Smooth muscle cell (in vitro differentiated cells): ENCODE measurements around the gene MS4A4A. TPM values are rescaled to one million over a fixed set of nuclear protein-coding genes. Genes with fewer than 3 reads are reported as not detected.

Source experiments
- DNase-seq: peaks from one replicate; lab custom pipeline; 2025; ENCODE audit not compliant: unreplicated experiment; lab: John Stamatoyannopoulos, UW
- H2AFZ ChIP-seq: fragments of 200-600 bp; sonication (generic); 2 replicates; pipeline ENCODE4 v1.6.0; 2016; ENCODE audit warnings: antibody characterized with exemption, low read depth, mild to moderate bottlenecking
- H3F3A ChIP-seq: fragments of 200-600 bp; sonication (generic); 2 replicates; pipeline ENCODE4 v1.6.0; 2017; ENCODE audit warnings: antibody characterized with exemption, low read depth
- H3K27ac ChIP-seq: fragments of 200-600 bp; sonication (generic); 2 replicates; pipeline ENCODE4 v1.5.1; 2016; ENCODE audit warnings: low read depth, mild to moderate bottlenecking
- H3K27me3 ChIP-seq: fragments of 200-600 bp; sonication (generic); 2 replicates; pipeline ENCODE4 v1.6.1; 2016; ENCODE audit warnings: low read depth, mild to moderate bottlenecking
- H3K36me3 ChIP-seq: fragments of 200-600 bp; sonication (generic); 2 replicates; pipeline ENCODE4 v1.5.1; 2016; ENCODE audit warnings: low read depth
- H3K4me1 ChIP-seq: fragments of 200-600 bp; sonication (generic); 2 replicates; pipeline ENCODE4 v1.5.1; 2016; ENCODE audit warnings: low read depth
- H3K4me2 ChIP-seq: fragments of 200-600 bp; sonication (generic); 2 replicates; pipeline ENCODE4 v1.6.0; 2016; ENCODE audit warnings: mild to moderate bottlenecking
- H3K4me3 ChIP-seq: fragments of 200-600 bp; sonication (generic); 2 replicates; pipeline ENCODE4 v1.5.1; 2016; ENCODE audit warnings: mild to moderate bottlenecking
- H3K79me2 ChIP-seq: fragments of 200-600 bp; sonication (generic); 2 replicates; pipeline ENCODE4 v1.6.0; 2016; ENCODE audit warnings: low read depth, mild to moderate bottlenecking
- H3K9ac ChIP-seq: fragments of 200-600 bp; sonication (generic); 2 replicates; pipeline ENCODE4 v1.6.0; 2016; ENCODE audit warnings: low read depth
- H3K9me3 ChIP-seq: fragments of 200-600 bp; sonication (generic); replicated peaks from 2 replicates; pipeline ENCODE4 v1.5.1; 2016; ENCODE audit warnings: low read depth
- H4K20me1 ChIP-seq: fragments of 200-600 bp; sonication (generic); 2 replicates; pipeline ENCODE4 v1.6.0; 2016; ENCODE audit warnings: low read depth
- CTCF ChIP-seq: fragments of 200-600 bp; sonication (generic); IDR thresholded peaks from 2 replicates; pipeline ENCODE4 v1.5.1; 2017; ENCODE audit warnings: borderline replicate concordance, mild to moderate bottlenecking, antibody characterized with exemption; ENCODE audit not compliant: insufficient read depth, poor library complexity, severe bottlenecking
- WGBS: methylation state at CpG from one replicate; pipeline ENCODE4 v1.1.7; 2016; ENCODE audit warnings: low lambda C conversion rate; 5-methylcytosine and 5-hydroxymethylcytosine counted together
- polyA plus RNA-seq: library from polyadenylated mRNA; unstranded; fragments of >200 nt; fragmentation: Nextera tagmentation; extraction: Ambion mirVana; gene quantifications from 2 replicates; pipeline ENCODE4 v1.2.1, GENCODE V29; 2016
- total RNA-seq: library from RNA; depleted of rRNA; stranded (reverse); fragments of >200 nt; gene quantifications from 2 replicates; pipeline ENCODE4 v1.2.3, GENCODE V29; 2014

Gene MS4A4A
- total and polyA plus RNA-seq, 2 experiments from 2014 or later, result not detected

- no peak for DNase-seq
- H3K27me3 ChIP-seq, result no peaks in the 10 kb centered on the region
- H3K9me3 ChIP-seq, result no peaks in the 10 kb centered on the region
- no peak overlapping the region for H3K4me3 ChIP-seq
- WGBS, result 56% methylated on average over 3 of the region's 3 CpGs
- H2AFZ ChIP-seq, result no peak overlapping the region
- H3K36me3 ChIP-seq, result no peaks in the 10 kb centered on the region
- H3K4me2 ChIP-seq, result no peak overlapping the region
- no peaks in the 10 kb centered on the region for H3K79me2 ChIP-seq
- no peaks in the 10 kb centered on the region for H4K20me1 ChIP-seq
- H3K27ac ChIP-seq, result no peak overlapping the region
- no peaks in the 10 kb centered on the region for H3F3A ChIP-seq
- H3K9ac ChIP-seq, result no peak overlapping the region
- no peaks in the 10 kb centered on the region for H3K4me1 ChIP-seq
- no peak for TF ChIP-seq CTCF
These were observed 58.9 kb downstream of the MS4A4A start for GRCh38 chr11:60339356-60339755.

GRCh38 chr11:60343094-60343704 lies 62.7 kb downstream of the MS4A4A start:
- 67% methylated on average over 10 of the region's 10 CpGs for WGBS

GRCh38 chr11:60344146-60344545 lies 63.7 kb downstream of the MS4A4A start:
- H3K36me3 ChIP-seq, result no peaks in the 10 kb centered on the region

More at GRCh38 chr11:60343094-60343704, 62.7 kb downstream of the MS4A4A start:
- no peak overlapping the region for H3K4me2 ChIP-seq
- H3F3A ChIP-seq, result no peaks in the 10 kb centered on the region
- no peaks in the 10 kb centered on the region for H3K9me3 ChIP-seq
- no peak for DNase-seq
- no peaks in the 10 kb centered on the region for H3K4me1 ChIP-seq
- H4K20me1 ChIP-seq, result no peaks in the 10 kb centered on the region
- TF ChIP-seq CTCF, result peak; percentile 64
- no peak overlapping the region for H3K9ac ChIP-seq
- no peaks in the 10 kb centered on the region for H3K79me2 ChIP-seq
- H3K4me3 ChIP-seq, result no peak overlapping the region
- H2AFZ ChIP-seq, result no peak overlapping the region
- no peak overlapping the region for H3K27ac ChIP-seq
- H3K36me3 ChIP-seq, result no peaks in the 10 kb centered on the region
- no peaks in the 10 kb centered on the region for H3K27me3 ChIP-seq

More at GRCh38 chr11:60344146-60344545, 63.7 kb downstream of the MS4A4A start:
- Histone ChIP-seq H3F3A (no peaks in the 10 kb centered on the region), H2AFZ (no peak overlapping the region), H3K4me1 (no peaks in the 10 kb centered on the region), H3K27me3 (no peaks in the 10 kb centered on the region), H4K20me1 (no peaks in the 10 kb centered on the region), H3K4me3 (no peak overlapping the region), H3K4me2 (no peak overlapping the region), H3K27ac (no peak overlapping the region), H3K9me3 (no peaks in the 10 kb centered on the region), H3K79me2 (no peaks in the 10 kb centered on the region), H3K9ac (no peak overlapping the region)
- no peak for DNase-seq
- no peak for TF ChIP-seq CTCF
- 92% methylated on average over 2 of the region's 2 CpGs for WGBS
